ENCODE measurements around the gene TAF6. TPM values are rescaled to one million over a fixed set of nuclear protein-coding genes. Genes with fewer than 3 reads are reported as not detected.

TAF6 gene
- total RNA-seq, 6 experiments from 2014 or later: 66.4 to 78.6 (median 77.4) TPM

DNA sequence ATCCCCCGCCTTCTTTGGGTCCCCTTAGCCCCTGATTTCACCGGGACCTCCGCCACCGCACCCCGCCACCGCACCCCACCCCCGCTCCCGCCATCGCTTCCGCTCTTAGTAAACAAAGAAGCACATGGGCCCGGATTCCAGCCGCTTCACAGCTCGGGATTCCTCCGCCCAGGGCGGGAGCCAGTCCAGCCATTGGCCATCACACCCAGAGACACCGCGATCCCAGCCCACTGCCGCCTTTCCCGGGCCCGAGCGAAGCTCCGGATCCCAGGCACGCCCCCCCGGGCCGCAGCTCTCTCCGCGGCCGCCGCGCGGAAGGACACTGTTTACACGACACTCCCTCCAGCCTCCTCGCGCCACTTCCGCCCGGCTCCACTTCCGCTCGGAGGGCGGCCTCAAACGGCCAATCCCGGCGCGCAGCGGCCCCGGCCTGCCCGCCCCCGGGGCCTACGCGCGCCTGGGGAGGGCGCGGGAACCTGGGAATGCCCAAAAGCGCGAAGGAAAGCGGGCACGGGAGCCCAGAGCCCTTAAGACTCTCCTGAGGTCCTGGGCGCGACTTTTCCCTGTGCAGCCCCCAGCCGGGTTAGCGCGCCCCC, 18.6 kb downstream of the TAF6 start:
- TF ChIP-seq, protein P1, sequence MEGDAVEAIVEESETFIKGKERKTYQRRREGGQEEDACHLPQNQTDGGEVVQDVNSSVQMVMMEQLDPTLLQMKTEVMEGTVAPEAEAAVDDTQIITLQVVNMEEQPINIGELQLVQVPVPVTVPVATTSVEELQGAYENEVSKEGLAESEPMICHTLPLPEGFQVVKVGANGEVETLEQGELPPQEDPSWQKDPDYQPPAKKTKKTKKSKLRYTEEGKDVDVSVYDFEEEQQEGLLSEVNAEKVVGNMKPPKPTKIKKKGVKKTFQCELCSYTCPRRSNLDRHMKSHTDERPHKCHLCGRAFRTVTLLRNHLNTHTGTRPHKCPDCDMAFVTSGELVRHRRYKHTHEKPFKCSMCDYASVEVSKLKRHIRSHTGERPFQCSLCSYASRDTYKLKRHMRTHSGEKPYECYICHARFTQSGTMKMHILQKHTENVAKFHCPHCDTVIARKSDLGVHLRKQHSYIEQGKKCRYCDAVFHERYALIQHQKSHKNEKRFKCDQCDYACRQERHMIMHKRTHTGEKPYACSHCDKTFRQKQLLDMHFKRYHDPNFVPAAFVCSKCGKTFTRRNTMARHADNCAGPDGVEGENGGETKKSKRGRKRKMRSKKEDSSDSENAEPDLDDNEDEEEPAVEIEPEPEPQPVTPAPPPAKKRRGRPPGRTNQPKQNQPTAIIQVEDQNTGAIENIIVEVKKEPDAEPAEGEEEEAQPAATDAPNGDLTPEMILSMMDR (IDR thresholded peaks at IDR 0.05): 0 out of 2 replicates have a peak, but pooled peaks have one; percentile 12
- peak; percentile 99 for DNase-seq
- Mint-ChIP-seq H3K4me3 (peak overlapping the region; percentile 90), H3K4me1 (ENCODE audit: low read depth) (peaks cover 48% of the 10 kb centered on the region), H3K27me3 (ENCODE audit: insufficient read depth) (peaks cover 2% of the 10 kb centered on the region), H3K36me3 (ENCODE audit: low read depth) (peaks cover 54% of the 10 kb centered on the region), H3K27ac (peak overlapping the region; percentile 91), H3K9me3 (no peaks in the 10 kb centered on the region)

DNA sequence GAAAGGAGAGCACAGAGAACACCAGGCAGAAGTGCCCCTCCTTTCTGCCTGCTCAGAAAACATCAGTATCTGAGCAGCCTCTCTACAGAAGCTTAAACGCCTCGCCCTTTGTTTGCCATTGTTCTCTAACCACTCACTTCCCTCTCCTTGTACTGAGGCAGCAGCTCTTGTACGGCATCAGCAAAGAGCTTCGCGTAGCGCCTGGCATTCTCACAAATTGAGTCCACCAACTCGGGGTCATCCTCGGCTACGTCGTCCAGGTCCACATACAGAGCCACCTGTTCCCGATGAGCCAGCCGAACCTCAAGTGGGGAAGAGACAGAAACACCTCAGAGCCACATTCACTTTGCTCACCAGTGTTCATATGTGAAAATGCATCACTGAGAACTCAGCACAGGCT, 19.7 kb downstream of the TAF6 start:
- peaks cover 60% of the 10 kb centered on the region for H3K36me3 Mint-ChIP-seq (ENCODE audit: low read depth)
- no peak for DNase-seq
- TF ChIP-seq, protein P1 (IDR thresholded peaks at IDR 0.05): no peak
- H3K4me3 Mint-ChIP-seq: peak overlapping the region; percentile 90
- H3K27me3 Mint-ChIP-seq (ENCODE audit: insufficient read depth): peaks cover 2% of the 10 kb centered on the region
- H3K9me3 Mint-ChIP-seq: no peaks in the 10 kb centered on the region
- H3K27ac Mint-ChIP-seq: peak overlapping the region; percentile 64
- H3K4me1 Mint-ChIP-seq (ENCODE audit: low read depth): peaks cover 53% of the 10 kb centered on the region

GRCh38 chr7:100098913-100099312, 20.2 kb downstream of the TAF6 start:
- H3K9me3 Mint-ChIP-seq: no peaks in the 10 kb centered on the region
- peaks cover 51% of the 10 kb centered on the region for H3K4me1 Mint-ChIP-seq (ENCODE audit: low read depth)
- peaks cover 2% of the 10 kb centered on the region for H3K27me3 Mint-ChIP-seq (ENCODE audit: insufficient read depth)
- peak overlapping the region; percentile 64 for H3K27ac Mint-ChIP-seq
- H3K36me3 Mint-ChIP-seq (ENCODE audit: low read depth): peaks cover 58% of the 10 kb centered on the region
- TF ChIP-seq, protein P1 (IDR thresholded peaks at IDR 0.05): no peak
- DNase-seq: no peak
- peak overlapping the region; percentile 90 for H3K4me3 Mint-ChIP-seq

DNA sequence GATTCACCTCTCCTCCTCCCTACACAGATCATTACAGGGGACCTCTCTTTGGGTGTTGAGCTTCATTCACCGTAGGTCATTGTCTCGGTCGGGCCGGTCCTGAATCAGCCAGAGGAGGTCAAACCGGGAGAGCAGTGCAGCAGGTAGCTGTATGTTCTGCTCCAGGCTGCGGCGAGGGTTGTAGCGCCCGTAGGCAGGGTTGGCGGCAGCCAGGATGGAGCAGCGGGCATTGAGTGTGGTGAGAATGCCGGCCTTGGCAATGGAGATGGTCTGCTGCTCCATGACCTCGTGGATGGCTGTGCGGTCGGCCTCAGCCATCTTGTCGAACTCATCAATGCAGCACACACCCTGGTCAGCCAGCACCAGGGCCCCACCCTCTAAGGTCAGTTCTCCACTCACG, 23.5 kb downstream of the TAF6 start:
- peaks cover 62% of the 10 kb centered on the region for H3K4me1 Mint-ChIP-seq (ENCODE audit: low read depth)
- DNase-seq: no peak
- TF ChIP-seq, protein P1 (IDR thresholded peaks at IDR 0.05): no peak
- peaks cover 78% of the 10 kb centered on the region for H3K36me3 Mint-ChIP-seq (ENCODE audit: low read depth)
- H3K27ac Mint-ChIP-seq: peak overlapping the region; percentile 66
- no peaks in the 10 kb centered on the region for H3K9me3 Mint-ChIP-seq
- H3K4me3 Mint-ChIP-seq: no peak overlapping the region
- no peaks in the 10 kb centered on the region; the same call in none of the 2 replicates for H3K27me3 Mint-ChIP-seq (ENCODE audit: insufficient read depth)

- TF ChIP-seq, protein P1 (IDR thresholded peaks at IDR 0.05): no peak
- H3K4me3 Mint-ChIP-seq: no peak overlapping the region
- H3K27ac Mint-ChIP-seq: peak overlapping the region; percentile 66
- DNase-seq: no peak
- peaks cover 66% of the 10 kb centered on the region for H3K4me1 Mint-ChIP-seq (ENCODE audit: low read depth)
- H3K9me3 Mint-ChIP-seq: no peaks in the 10 kb centered on the region
- H3K27me3 Mint-ChIP-seq (ENCODE audit: insufficient read depth): no peaks in the 10 kb centered on the region; the same call in none of the 2 replicates
- peaks cover 83% of the 10 kb centered on the region for H3K36me3 Mint-ChIP-seq (ENCODE audit: low read depth)
Measured at GRCh38 chr7:100095289-100095688, 23.9 kb downstream of the TAF6 start.

All from HFFc6 (cell line).